ENCODE data around the gene EEFSEC. TPM values are rescaled to one million over a fixed set of nuclear protein-coding genes. Genes with fewer than 3 reads are reported as not detected.

Gene EEFSEC
- total RNA-seq, 1 donor from 2014 or later = 16.2 TPM

GRCh38 chr3:128408012-128408692, 254.9 kb downstream of the EEFSEC start:
- no peaks in the 10 kb centered on the region for H3K27me3 ChIP-seq
- intact Hi-C loops (cut with DNase I) = no loop called here
- no peak overlapping the region for H3K27ac ChIP-seq
- no peaks in the 10 kb centered on the region for H3K36me3 ChIP-seq
- no peaks in the 10 kb centered on the region for H3K9me3 ChIP-seq
- no peak for TF ChIP-seq CTCF (IDR thresholded peaks at IDR 0.05)
- no peaks in the 10 kb centered on the region for H3K4me1 ChIP-seq
- H3K4me3 ChIP-seq = no peak overlapping the region
- DNase-seq (ENCODE audit: low spot score in 2 of 2) = no peak

DNA sequence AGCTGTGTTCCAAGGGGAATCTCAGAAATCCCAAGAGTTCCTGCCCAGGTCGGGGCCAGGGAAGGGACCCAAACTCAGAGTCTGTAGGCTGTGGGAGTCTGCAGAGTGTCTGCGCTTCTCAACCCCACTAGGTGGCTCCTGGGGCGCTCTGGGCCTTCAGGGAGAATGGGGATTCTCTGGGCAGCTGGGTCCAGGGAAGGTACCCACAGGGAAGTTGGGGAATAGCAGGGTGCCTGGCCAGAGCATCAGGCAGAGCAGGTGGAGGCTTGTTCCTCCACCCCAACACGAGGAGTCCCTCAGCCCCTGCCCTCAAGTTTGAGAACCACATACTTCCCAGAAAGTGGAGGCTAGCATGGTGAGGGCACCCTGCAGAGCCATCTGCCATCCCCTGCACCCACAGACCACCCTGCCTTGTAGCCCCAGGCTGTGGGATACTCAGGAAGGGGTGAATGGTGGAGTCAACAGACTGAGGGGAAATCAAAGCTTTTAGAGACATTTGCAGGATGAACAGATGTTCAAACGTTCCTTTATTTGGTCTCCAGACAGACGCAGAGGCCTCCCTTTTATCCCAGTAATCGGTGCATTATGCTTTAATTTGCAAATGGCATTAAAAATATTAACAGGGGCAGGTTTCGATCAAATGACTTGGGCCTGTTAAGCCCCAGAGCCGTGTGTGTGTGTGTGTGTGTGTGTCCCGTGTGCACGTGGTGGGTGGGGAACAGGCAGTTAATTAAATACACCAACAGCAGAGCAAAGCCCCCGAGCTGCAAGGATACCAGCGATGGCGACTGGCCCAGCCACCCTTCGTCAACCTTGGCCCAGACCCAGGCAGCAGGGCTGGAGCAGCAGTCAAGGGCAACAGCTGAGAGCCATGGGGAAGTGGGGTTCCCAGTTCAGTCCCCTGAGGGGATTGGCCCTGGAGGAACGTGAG, 255.7 kb downstream of the EEFSEC start:
- TF ChIP-seq CTCF (IDR thresholded peaks at IDR 0.05) = no peak
- H3K27ac ChIP-seq = no peak overlapping the region
- intact Hi-C loops (cut with DNase I) = no loop called here
- H3K4me1 ChIP-seq = no peaks in the 10 kb centered on the region
- no peak overlapping the region for H3K4me3 ChIP-seq
- no peak for DNase-seq (ENCODE audit: low spot score in 2 of 2)
- H3K9me3 ChIP-seq = no peaks in the 10 kb centered on the region
- no peaks in the 10 kb centered on the region for H3K36me3 ChIP-seq
- no peaks in the 10 kb centered on the region for H3K27me3 ChIP-seq

DNA sequence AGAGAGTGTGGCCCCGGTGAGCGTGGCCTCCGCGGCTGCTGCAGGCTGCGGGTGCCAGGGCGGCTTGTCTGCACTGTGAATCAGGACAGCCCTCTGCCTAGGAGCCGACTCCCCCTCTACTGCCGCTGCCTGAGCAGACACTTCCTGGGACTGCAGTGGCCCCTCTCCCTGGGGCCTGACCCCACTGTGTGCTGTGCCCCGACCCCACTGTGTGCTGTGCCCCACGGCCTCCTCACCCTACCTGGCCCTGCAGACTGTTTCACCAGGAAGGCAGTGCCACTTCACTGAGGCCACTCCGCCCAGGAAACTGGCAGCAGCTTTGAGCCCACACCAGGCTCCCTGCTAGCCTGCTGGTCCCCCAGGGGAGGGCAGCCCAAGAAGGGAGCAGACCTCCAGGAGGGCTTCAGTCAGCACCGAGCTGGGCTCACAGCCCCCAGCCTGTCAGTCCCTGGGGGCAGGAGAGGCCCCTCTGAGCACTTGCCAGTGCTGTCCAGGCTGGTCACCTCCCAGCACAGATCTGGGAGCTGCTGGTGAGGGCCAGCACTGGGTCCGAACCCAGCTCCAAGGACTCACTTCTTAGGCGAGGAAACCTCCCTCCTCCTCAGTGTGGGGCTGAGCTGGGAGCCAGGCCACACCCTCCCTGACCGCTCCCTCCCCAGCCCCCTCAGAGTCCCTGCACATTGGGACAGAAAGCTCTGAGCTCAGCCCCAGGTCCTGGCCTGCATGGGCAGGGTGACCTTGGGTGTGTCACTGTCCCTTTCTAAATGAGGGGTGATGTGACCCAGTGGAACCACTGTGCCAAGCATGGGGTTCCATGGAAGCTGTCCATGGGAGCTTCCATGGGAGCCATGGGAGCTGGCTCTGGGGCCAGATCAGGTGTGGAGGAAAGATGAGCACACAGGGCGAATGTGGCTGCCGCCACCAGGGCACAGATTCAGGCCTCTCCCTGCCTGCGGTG, 256.6 kb downstream of the EEFSEC start:
- no peak for DNase-seq (ENCODE audit: low spot score in 2 of 2)
- TF ChIP-seq CTCF (IDR thresholded peaks at IDR 0.05) = no peak
- Histone ChIP-seq H3K9me3 (no peaks in the 10 kb centered on the region), H3K4me1 (no peaks in the 10 kb centered on the region), H3K27ac (no peak overlapping the region), H3K4me3 (no peak overlapping the region), H3K27me3 (no peaks in the 10 kb centered on the region), H3K36me3 (no peaks in the 10 kb centered on the region)
- intact Hi-C loops (cut with DNase I) = no loop called here

- Histone ChIP-seq H3K27me3 (no peaks in the 10 kb centered on the region), H3K4me1 (no peaks in the 10 kb centered on the region), H3K27ac (no peak overlapping the region), H3K9me3 (no peaks in the 10 kb centered on the region), H3K4me3 (no peak overlapping the region), H3K36me3 (no peaks in the 10 kb centered on the region)
- DNase-seq (ENCODE audit: low spot score in 2 of 2) = no peak
- intact Hi-C loops (cut with DNase I) = no loop called here
- no peak for TF ChIP-seq CTCF (IDR thresholded peaks at IDR 0.05)
These were observed 257.6 kb downstream of the EEFSEC start for GRCh38 chr3:128410669-128411573.
